GM19372 (cell line): ENCODE results near the gene TBC1D1.

Source experiments
- ATAC-seq: cut with Tn5 transposase; IDR thresholded peaks from one replicate; pipeline ENCODE4 v1.9.1; 2021; ENCODE audit warnings: mild to moderate bottlenecking, low read depth, moderate library complexity; ENCODE audit not compliant: unreplicated experiment

TBC1D1 gene

GRCh38 chr4:37890801-37891259 lies at the start of gene TBC1D1:
TBC1D1 (plus strand) TSS chr4:37891084; CDS start chr4:37902096, 11,012 bp downstream.
- ATAC-seq: peak; percentile 23

- ATAC-seq: no peak
These were observed 46.7 kb upstream of the TBC1D1 start for GRCh38 chr4:37844204-37844603.

- ATAC-seq: no peak
These were observed 45.7 kb upstream of the TBC1D1 start for GRCh38 chr4:37845201-37845600.

GRCh38 chr4:37847311-37847884 lies 43.5 kb upstream of the TBC1D1 start:
- ATAC-seq: no peak

GRCh38 chr4:37852376-37852775 lies 38.5 kb upstream of the TBC1D1 start:
- no peak for ATAC-seq

- ATAC-seq: no peak
These were observed 32.8 kb upstream of the TBC1D1 start for GRCh38 chr4:37858112-37858511.

- no peak for ATAC-seq
These were observed 32.0 kb upstream of the TBC1D1 start for GRCh38 chr4:37858872-37859271.

- no peak for ATAC-seq
These were observed 30.6 kb upstream of the TBC1D1 start for GRCh38 chr4:37860266-37860665.

- ATAC-seq: no peak
These were observed 27.9 kb upstream of the TBC1D1 start for GRCh38 chr4:37862961-37863360.

GRCh38 chr4:37864786-37865185 lies 26.1 kb upstream of the TBC1D1 start:
- no peak for ATAC-seq

- no peak for ATAC-seq
These were observed 25.4 kb upstream of the TBC1D1 start for GRCh38 chr4:37865450-37865849.

GRCh38 chr4:37867102-37867501 lies 23.8 kb upstream of the TBC1D1 start:
- ATAC-seq: no peak

- no peak for ATAC-seq
These were observed 22.6 kb upstream of the TBC1D1 start for GRCh38 chr4:37868238-37868637.

- no peak for ATAC-seq
These were observed 18.4 kb upstream of the TBC1D1 start for GRCh38 chr4:37872310-37872988.

GRCh38 chr4:37873386-37873785 lies 17.5 kb upstream of the TBC1D1 start:
- ATAC-seq: no peak

- no peak for ATAC-seq
These were observed 14.7 kb upstream of the TBC1D1 start for GRCh38 chr4:37876156-37876555.

- ATAC-seq: no peak
These were observed 11.5 kb upstream of the TBC1D1 start for GRCh38 chr4:37879365-37879764.

- ATAC-seq: no peak
These were observed 9.1 kb upstream of the TBC1D1 start for GRCh38 chr4:37881811-37882210.

GRCh38 chr4:37882665-37883296 lies 8.1 kb upstream of the TBC1D1 start:
- ATAC-seq: no peak

GRCh38 chr4:37884855-37885487 lies 5.9 kb upstream of the TBC1D1 start:
- no peak for ATAC-seq

GRCh38 chr4:37885496-37885895 lies 5.4 kb upstream of the TBC1D1 start:
- no peak for ATAC-seq
